ENCODE results near the gene MPDU1. TPM values are rescaled to one million over a fixed set of nuclear protein-coding genes. Genes with fewer than 3 reads are reported as not detected.

The MPDU1 gene
- total and polyA plus RNA-seq, 8 donors: 77.8 to 96.1 (median 85.5) TPM

GRCh38 chr17:7551396-7551795, 32.3 kb upstream of the MPDU1 start:
- no peak for DNase-seq
- TF ChIP-seq CTCF (IDR thresholded peaks at IDR 0.05): no peak
- Histone ChIP-seq H3K27me3 (no peaks in the 10 kb centered on the region), H3K36me3 (peaks cover 0 to 7% of the 10 kb centered on the region in 2 donors), H3K27ac (peak overlapping the region in 1 of 2 donors; percentile 82), H3K4me1 (peaks cover 6 to 61% of the 10 kb centered on the region in 2 donors), H3K9me3 (no peaks in the 10 kb centered on the region), H3K4me3 (no peak overlapping the region)
- ATAC-seq: no peak
- intact Hi-C loops (cut with DNase I): no loop called here

GRCh38 chr17:7552621-7553051, 31.0 kb upstream of the MPDU1 start:
- no peaks in the 10 kb centered on the region for H3K9me3 ChIP-seq
- H3K27me3 ChIP-seq: no peaks in the 10 kb centered on the region
- no peak overlapping the region for H3K4me3 ChIP-seq
- peak overlapping the region; percentile 48 to 82 for H3K27ac ChIP-seq
- peak; percentile 23 for ATAC-seq
- peaks cover 14 to 70% of the 10 kb centered on the region in 2 donors for H3K4me1 ChIP-seq
- peak in 1 of 4 donors; percentile 47 for DNase-seq
- intact Hi-C loops (cut with DNase I): no loop called here
- H3K36me3 ChIP-seq: peaks cover 0 to 7% of the 10 kb centered on the region in 2 donors
- TF ChIP-seq CTCF (IDR thresholded peaks at IDR 0.05): no peak

GRCh38 chr17:7553356-7553755, 30.3 kb upstream of the MPDU1 start:
- no peak for DNase-seq
- Histone ChIP-seq H3K4me1 (peaks cover 21 to 73% of the 10 kb centered on the region in 2 donors), H3K4me3 (no peak overlapping the region), H3K27ac (peak overlapping the region; percentile 44 to 82), H3K9me3 (no peaks in the 10 kb centered on the region), H3K36me3 (peaks cover 0 to 7% of the 10 kb centered on the region in 2 donors), H3K27me3 (no peaks in the 10 kb centered on the region)
- intact Hi-C loops (cut with DNase I): no loop called here
- no peak for TF ChIP-seq CTCF (IDR thresholded peaks at IDR 0.05)
- no peak for ATAC-seq

GRCh38 chr17:7555320-7555948, 28.2 kb upstream of the MPDU1 start:
- Histone ChIP-seq H3K36me3 (peaks cover 0 to 9% of the 10 kb centered on the region in 2 donors), H3K4me1 (peaks cover 28 to 76% of the 10 kb centered on the region in 2 donors), H3K27me3 (no peaks in the 10 kb centered on the region), H3K4me3 (no peak overlapping the region), H3K27ac (no peak overlapping the region), H3K9me3 (no peaks in the 10 kb centered on the region)
- DNase-seq (no peak), ATAC-seq (no peak)
- TF ChIP-seq CTCF (IDR thresholded peaks at IDR 0.05): no peak
- intact Hi-C loops (cut with DNase I): no loop called here

GRCh38 chr17:7556627-7557026, 27.0 kb upstream of the MPDU1 start:
- Histone ChIP-seq H3K4me1 (peaks cover 32 to 74% of the 10 kb centered on the region in 2 donors), H3K27me3 (no peaks in the 10 kb centered on the region), H3K36me3 (peaks cover 0 to 9% of the 10 kb centered on the region in 2 donors), H3K4me3 (no peak overlapping the region), H3K27ac (no peak overlapping the region), H3K9me3 (no peaks in the 10 kb centered on the region)
- ATAC-seq (no peak), DNase-seq (no peak)
- intact Hi-C loops (cut with DNase I): no loop called here
- no peak for TF ChIP-seq CTCF (IDR thresholded peaks at IDR 0.05)
